Measurements from ENCODE around the gene TRMT112.

TRMT112 gene

DNA sequence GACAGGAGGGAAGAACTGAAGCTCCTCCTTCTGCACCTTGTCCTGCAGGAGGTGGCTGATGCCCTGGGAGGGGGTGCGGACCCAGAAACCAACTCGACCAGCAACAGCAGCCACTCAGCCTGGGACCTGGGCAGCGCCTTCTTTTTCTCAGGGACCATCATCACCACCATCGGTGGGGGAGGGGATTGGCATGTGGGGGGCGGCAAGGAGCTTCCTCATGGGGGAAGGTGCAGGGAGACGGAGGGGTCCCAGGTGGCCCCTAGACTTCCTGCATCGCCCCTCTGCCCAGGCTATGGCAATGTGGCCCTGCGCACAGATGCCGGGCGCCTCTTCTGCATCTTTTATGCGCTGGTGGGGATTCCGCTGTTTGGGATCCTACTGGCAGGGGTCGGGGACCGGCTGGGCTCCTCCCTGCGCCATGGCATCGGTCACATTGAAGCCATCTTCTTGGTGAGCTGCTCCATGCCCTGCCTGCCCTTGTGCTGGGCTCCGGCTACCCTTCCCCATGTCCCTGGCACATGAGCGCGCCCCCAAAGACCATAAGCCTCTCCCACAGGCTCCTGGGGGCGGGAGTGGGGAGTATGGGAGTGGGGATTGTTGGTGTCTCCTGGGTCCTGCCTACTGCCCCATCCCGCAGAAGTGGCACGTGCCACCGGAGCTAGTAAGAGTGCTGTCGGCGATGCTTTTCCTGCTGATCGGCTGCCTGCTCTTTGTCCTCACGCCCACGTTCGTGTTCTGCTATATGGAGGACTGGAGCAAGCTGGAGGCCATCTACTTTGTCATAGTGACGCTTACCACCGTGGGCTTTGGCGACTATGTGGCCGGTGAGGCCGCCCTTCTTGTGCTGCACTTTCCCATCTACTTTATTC is 20.3 kb downstream of the TRMT112 start:
- H3K4me3 ChIP-seq (ENCODE audit: low read depth, low read length) = no peak overlapping the region

DNA sequence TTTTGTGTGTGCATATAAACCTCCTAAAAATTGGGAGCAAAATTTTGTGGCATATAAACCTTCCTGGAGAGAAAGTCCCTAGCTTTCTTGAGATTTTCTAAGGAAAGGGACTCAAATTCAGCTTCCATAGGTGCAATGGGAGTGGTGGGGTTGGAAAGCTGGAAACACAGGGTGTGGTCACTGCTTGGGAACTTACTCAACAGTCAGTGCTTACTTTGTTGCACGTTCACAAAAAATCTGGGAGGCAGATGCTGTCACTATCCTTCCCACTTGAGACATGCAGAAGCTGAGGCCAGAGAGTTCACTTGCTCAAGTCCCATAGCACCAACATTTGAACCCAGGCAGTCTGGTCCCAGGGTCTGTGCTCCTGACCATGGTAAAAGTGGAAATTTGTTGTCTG is 21.1 kb downstream of the TRMT112 start:
- no peak overlapping the region for H3K4me3 ChIP-seq (ENCODE audit: low read depth, low read length)

DNA sequence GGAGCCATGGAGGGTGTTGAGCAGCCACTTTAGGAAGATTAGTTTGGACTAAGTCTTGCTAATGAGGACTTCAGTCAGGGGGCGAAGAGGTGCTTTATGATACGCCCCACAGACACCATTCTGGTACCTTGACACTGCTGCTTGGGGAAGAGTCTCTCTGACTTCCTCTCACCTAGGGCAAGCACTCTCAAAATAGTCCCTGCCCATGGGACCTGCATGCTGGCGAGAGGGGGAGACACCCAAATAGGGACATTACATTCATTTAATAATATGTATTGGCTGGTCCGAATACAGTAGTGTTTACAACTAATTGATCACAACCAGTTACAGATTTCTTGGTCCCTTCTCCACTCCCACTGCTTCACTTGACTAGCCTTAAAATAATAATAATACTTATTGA is 21.6 kb downstream of the TRMT112 start:
- H3K4me3 ChIP-seq (ENCODE audit: low read depth, low read length) = no peak overlapping the region

DNA sequence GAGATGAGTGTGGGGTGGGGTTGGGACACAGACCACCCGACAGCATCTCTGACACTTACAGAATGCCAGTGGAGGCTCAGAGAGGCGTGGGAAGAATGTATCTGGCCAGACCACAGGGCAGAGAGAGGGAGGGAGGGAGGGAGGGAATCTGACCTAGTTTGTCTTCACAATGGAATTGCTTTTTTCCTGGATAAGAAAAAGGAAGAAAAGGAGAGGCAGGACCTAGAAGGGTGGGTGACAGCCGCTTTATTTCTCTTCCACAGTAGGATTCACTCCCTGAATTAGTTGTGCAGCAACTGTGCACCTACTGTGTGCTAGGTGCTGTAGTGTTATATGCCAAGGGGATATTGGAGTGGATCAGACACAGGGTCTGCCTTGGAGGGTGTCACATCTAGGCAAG is 22.6 kb downstream of the TRMT112 start:
- no peak overlapping the region for H3K4me3 ChIP-seq (ENCODE audit: low read depth, low read length)

DNA sequence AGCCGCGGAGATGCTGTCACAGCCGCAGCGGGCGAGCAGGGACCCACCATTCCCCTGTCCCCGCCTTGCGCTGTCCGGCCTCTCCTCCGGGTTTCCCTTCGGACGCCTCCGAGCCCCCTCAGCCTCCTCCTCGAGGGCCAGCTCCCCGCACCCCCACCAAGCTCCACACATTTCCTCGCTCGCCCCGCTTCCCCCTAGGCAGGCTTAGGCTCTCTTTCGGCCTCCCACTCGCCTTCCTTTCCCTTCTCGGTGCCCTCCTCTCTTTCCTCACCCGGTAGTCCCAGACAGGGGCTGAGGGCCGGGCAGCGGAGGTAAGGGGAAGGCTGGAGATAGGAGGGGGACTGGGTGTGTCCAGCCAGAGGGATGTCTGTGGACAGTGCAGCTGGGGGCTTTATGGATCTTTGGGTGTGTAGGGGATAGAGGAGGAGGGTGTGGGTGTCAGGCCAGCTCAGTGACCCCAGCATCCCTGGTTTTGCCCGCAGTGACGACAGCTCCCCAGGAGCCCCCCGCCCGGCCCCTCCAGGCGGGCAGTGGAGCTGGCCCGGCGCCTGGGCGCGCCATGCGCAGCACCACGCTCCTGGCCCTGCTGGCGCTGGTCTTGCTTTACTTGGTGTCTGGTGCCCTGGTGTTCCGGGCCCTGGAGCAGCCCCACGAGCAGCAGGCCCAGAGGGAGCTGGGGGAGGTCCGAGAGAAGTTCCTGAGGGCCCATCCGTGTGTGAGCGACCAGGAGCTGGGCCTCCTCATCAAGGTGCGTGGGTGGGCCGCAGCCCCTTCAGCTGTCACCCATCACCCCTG is 24.7 kb downstream of the TRMT112 start:
- H3K4me3 ChIP-seq (ENCODE audit: low read depth, low read length) = peak overlapping the region; percentile 39

DNA sequence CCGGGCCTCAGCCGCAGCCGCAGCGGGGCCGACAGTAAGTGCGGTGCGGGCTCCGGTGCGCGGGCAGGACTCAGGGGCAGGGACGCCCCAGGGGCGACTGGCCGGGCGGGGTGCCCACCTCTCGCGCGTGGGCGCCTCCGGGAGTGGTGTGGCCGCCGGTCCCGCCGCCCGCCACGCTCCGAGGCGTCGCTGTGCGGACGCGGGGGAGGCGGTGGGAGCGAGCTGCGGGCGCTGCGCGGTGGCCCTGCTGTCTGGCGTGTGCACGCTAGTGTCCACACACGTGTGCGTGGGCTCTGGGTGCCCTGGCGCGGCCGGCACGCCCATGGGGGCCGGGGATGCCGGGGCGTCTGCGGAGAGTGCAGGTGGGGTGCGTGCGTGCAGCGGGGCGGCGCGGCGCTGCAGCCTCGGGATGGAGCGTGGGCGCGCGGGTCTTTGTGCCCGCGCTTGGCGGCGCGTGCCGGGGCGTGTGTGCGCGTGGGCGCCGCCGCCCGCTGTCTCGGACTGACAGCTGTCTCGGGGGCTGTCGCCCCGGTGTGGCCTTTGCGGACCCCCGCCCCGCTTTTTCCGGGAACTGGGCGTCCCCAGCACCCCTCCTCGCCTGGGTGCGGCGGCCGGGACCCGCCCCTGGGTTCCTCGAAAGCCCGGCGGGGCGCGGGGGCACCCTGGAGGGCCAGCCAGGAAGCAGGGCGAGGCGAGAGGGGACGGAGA is 25.5 kb downstream of the TRMT112 start:
- H3K4me3 ChIP-seq (ENCODE audit: low read depth, low read length) = peak overlapping the region; percentile 39

DNA sequence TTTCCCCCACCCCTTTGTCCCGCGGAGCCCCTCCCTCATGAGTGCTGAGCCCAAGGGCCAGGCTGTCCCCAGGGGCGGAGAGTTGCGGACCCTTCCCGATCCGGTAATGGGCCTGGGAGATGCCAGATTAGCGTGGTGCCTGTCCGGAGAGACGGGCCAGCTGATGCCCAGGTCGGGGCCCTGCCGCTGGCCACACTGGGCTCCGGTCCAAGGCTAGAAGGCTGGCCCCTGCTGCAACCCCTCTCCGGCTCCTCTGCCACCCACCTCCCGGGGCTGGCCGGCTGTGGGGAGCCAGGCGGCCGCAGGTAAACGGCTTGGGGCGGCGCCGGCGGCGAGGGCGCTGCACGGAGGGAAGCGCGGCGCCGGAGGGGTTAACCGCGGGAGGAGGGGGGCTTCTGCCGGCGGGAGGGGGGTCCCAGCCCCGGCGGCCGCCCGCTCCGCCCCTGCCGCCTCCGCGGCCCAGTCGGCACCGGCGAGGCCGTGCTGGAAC is 26.1 kb downstream of the TRMT112 start, which contains the start of gene KCNK4:
KCNK4 (plus strand) TSS at position 41 of the 490 bp plus-strand sequence. CDS start 1,717 bp downstream, outside the sequence.
- peak within 1 kb of the TSS; percentile 39 for H3K4me3 ChIP-seq (ENCODE audit: low read depth, low read length)

DNA sequence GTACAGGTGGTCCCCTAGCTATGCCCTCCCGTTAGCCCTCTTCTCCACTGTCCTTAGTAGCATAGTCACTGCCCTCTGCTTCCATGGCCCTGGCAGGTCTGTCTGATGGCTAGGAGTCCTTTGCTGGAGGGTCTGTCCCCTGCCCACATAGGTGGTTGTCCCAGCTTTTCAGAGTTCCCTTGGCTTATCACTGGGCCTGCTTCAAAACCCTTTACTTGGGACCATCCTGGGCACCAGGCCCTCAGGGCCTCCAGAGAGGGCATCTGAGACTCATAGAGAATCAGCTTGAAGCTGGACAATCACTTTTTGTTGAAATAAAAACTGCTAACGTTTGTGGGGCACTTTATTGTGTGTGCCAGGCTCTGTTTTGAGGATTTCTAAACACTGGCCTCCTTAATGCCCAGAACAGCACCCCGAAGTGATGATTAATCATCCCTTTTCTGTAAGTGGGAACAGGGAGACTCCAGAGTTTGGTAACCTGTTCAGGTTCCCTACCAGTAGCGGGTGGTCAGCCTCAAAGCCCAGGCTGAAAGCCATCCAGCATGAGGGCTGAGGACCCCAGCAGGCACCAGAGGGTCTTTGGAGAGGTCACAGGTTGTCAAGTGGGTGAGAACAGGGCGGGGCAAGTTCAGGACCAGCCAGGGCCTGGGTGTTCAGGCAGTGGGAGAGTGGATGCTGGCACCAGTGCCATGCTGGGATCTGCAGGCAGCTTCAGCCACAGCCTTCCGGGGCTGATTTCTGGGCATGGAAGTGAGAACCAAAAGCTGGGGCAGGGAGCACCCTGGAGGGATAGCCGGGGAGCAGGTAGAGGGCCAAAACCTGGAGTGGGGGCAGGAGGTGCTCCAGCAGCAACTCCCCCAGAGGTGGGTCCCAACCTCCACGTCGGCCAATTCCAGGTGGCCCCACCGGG is 26.8 kb downstream of the TRMT112 start:
- no peak overlapping the region for H3K4me3 ChIP-seq (ENCODE audit: low read depth, low read length)

DNA sequence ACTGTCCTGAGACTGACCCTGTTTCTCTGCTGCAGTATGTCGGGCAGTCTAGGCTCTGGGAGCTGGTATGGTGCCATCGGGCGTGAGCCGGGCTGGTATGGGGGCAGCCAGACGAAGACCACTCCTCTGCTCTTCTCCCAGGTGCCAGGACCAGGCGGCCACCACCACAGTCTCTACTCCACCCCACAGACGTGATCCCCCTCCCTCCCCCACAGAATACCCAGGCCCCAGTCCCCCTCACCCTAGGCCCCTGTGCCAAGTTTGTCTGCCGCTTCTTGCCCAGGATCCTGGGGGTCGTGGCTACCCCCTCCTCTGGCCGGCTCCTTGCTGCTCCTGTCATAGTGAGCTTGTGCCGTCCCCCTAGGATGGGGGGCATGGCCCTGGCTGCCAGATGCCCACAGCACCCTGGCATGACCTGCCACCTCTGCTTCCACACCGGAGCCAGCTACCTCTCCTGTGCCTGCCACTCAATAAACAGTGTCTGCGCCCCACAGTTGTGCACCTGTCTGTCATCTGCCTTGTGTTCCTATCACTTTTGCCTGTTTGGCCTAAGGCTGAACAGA is 28.3 kb downstream of the TRMT112 start:
- no peak overlapping the region for H3K4me3 ChIP-seq (ENCODE audit: low read depth, low read length)

DNA sequence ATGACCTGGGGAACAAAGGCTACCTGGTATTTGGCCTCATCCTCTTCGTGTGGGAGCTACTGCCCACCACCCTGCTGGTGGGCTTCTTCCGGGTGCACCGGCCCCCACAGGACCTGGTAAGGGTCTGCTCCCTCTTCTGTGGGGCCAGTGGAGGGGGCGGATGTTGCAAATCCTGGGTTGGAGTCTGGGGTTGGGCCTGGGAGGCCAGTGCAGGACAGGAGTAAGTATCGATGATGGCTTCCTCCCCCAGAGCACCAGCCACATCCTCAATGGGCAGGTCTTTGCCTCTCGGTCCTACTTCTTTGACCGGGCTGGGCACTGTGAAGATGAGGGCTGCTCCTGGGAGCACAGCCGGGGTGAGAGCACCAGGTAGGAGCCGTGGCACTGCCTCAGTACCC is 29.0 kb downstream of the TRMT112 start:
- H3K4me3 ChIP-seq (ENCODE audit: low read depth, low read length) = no peak overlapping the region

DNA sequence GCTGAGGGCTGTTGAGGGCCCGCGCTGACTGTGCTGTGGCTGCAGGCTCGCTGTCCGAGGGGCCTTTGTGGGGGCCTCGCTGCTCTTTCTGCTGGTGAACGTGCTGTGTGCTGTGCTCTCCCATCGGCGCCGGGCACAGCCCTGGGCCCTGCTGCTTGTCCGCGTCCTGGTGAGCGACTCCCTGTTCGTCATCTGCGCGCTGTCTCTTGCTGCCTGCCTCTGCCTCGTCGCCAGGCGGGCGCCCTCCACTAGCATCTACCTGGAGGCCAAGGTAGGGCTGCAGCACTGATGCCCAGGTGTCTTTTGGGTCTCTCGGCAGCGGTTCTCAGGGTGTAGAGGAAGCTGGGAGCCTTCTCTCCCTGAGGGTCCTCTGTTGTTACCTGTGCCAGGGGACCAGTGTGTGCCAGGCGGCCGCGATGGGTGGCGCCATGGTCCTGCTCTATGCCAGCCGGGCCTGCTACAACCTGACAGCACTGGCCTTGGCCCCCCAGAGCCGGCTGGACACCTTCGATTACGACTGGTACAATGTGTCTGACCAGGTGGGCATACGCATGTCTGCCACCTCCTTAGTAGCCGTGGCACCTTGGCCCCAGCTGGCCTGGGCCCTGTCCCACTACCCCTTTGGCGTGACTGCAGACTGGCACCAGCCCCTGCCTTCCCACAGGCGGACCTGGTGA is 29.5 kb downstream of the TRMT112 start:
- no peak overlapping the region for H3K4me3 ChIP-seq (ENCODE audit: low read depth, low read length)

DNA sequence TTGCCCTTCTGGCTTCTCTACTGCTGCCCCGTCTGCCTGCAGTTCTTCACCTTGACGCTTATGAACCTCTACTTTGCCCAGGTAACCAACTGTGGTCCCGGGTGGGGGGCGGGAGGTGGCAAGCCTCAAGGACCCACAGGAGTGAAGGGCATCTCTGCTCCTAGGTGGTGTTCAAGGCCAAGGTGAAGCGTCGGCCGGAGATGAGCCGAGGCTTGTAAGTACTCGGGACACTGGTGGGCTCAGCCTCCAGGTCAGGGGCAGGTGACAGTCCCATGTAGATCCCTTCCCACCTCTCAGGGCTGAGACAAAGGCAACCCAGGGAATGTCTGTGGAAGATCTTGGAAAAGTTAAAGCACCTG is 30.6 kb downstream of the TRMT112 start:
- H3K4me3 ChIP-seq (ENCODE audit: low read depth, low read length) = no peak overlapping the region

DNA sequence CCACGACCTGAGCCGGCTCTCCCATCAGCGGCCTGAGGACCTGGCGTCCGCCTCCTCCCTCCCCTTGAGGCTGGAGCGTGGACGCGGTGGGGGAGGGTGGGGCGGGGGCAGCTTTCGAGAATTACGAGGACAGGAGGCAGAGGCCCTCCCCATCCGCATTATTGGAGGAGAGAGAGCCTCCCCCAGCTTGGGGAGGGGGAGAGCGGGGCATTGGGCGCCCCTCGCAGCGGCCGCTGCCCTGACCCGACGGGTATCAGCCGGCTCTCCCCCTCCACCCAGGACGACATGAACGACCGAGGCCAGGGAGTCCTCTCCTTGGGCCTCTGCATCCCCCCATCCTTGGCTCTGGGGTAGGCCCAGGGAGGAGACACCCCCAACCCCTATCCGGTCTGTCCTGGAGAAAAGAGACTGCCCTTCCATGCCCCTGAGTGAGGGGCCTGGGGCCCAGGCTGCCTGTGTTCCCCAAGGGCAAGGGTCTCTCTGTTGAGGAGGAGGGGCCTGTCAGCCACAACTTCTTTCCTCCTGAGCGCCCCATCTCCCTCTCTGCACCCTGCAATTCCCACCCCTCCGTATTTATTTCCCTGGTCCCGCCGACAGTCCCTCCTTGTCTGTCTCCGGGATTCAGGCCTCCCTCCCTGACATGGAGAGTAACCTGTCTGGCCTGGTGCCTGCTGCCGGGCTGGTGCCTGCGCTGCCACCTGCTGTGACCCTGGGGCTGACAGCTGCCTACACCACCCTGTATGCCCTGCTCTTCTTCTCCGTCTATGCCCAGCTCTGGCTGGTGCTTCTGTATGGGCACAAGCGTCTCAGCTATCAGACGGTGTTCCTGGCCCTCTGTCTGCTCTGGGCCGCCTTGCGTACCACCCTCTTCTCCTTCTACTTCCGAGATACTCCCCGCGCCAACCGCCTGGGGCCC is 31.2 kb downstream of the TRMT112 start:
- peak overlapping the region; percentile 81 for H3K4me3 ChIP-seq (ENCODE audit: low read depth, low read length)

DNA sequence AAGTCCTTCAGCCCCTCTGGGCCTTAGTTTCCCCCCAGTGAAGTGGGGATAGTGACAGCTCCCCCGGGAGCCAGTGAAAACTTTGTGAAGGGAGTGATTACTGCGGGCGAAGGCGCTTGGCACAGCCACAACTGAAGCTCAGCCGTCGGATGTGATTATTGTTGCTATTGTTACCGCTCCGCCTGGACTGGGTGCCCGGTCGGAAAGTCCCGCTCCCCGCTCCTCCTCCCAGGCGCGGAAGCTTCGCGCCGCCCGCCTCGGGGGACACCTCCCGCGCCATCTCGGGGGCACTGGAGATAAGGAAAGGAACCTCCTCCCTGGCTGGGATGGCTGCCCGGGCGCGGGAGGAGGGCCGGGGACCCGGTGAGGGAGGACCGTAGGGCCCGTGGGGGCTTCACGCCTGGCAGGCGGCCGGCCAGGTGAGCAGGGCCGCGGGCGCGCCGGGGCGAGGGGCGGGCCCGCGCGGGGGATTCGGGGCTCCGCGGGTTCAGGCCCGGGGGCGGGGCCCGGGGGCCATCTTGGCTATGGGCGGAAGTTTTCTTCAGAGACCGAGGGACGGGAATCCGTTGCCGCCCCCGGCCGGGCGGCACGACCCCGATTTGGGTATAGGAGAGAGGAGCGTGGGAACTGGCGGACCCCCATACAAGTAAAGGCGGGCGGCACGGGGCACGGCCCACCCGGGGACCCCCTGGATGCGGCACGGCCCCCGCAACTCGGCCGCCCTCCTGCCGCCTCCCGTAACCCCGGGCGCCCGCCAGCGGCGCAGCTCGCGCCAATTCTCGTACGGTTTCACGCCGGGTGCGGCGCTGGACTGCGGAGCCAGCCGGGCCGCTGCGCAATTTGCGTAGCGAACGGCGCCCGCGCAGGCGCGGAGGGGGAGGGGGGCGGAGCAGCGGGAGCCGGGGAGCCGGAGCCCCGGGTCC is 32.1 kb downstream of the TRMT112 start, which contains the start of gene GPR137:
GPR137 (plus strand) TSS at position 887 of the 923 bp plus-strand sequence. CDS start 677 bp downstream, outside the sequence.
- peak within 1 kb of the TSS; percentile 81 for H3K4me3 ChIP-seq (ENCODE audit: low read depth, low read length)

DNA sequence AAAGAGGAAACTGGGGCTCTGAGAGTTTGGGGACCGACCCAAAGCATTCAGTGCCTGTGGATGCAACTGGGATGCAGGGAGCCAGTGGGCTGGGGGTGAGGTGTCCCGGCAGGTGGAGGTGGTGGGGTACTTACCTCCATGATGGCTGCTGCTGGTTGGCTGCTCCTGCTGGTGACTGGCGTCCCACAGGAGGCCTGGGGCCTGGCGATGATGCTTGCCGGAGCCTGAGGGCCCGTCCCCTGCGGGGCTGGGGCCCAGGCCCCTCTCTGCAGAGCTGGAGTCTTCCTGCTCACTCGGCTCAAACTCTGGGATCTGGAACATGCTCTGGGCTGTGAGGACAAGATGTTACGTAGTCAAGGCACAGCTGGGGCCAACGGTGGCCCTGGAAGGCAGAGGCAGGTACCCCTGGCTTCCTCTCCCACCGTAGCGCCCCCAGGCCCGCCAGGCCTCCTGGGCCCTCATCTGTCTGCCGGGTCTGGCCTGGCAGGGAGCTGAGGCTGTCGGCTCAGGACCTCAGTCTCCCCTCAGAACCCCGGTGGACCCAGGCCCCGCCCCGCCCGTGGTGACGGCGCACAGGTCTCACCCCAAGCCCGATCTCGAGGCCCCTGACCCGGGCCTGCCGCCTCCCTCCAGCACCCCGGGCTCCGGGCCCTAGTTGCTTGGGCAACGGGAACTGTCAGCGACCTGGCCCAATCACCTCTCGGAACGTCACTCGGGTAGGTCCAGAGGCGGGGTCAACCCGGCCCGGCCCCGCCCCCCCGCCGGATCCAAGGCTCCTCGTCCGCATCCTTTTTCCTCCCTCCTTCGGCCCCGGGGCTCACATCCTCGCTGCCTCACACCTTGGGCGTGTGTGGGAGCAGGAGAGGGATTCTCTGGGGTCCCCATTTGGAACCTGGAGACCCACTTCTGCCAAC is 33.1 kb downstream of the TRMT112 start, which contains the start of gene BAD:
BAD (minus strand) TSS at position 618 of the 914 bp plus-strand sequence; CDS start at position 321, 297 bp downstream.
- H3K4me3 ChIP-seq (ENCODE audit: low read depth, low read length) = peak within 1 kb of the TSS; percentile 81

DNA sequence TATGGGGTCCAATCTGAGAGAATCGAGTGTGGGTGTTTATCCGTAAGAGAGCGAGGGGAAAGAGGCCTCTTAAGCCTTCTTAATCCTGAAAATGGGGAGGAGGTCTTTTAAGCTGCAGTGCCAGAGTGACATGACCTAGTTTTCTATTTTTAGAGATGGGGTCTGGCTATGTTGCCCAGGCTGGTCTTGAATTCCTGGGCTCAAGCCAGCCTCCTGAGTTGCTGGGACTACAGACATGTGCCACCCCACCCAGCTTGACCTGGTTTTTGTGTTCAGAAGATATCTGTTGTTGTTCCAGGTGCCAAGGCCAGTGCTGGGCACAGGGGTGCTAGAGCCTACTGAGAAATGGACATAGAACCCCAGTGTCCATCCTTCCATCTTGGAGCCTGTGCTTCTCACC is 34.3 kb downstream of the TRMT112 start:
- H3K4me3 ChIP-seq (ENCODE audit: low read depth, low read length) = no peak overlapping the region
